GM18870 (cell line): ENCODE results near the gene GDAP1L1.

Experiments used
- ATAC-seq: cut with Tn5 transposase; IDR thresholded peaks from one replicate; pipeline ENCODE4 v1.9.1; 2021; ENCODE audit warnings: moderate library complexity; ENCODE audit not compliant: unreplicated experiment

The GDAP1L1 gene

DNA sequence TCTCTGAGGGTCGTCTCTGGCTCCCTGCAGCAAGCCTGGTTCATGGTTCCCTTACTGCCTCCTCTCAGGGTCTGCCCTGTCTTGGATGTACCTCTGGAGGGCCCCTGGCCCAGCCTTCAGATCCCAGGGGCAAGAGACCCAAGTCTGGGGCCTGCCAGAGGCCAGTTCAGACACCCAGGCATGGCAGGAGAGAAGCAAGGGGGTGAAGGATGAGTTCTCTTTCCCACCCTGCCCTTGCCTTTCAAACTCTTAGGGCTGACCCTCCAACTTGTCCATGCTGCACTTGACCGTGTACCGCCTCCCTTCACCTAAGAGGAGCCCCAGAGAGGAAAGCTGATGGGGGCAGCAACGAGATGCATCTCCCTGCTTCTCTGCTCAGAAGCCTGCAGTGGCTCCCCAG lies 4.2 kb downstream of the GDAP1L1 start:
- no peak for ATAC-seq

GRCh38 chr20:44253528-44253927 lies 6.4 kb downstream of the GDAP1L1 start:
- no peak for ATAC-seq

- no peak for ATAC-seq
These were observed 7.0 kb downstream of the GDAP1L1 start for GRCh38 chr20:44254073-44254472.

- ATAC-seq: no peak
These were observed 8.8 kb downstream of the GDAP1L1 start for GRCh38 chr20:44255942-44256341.

DNA sequence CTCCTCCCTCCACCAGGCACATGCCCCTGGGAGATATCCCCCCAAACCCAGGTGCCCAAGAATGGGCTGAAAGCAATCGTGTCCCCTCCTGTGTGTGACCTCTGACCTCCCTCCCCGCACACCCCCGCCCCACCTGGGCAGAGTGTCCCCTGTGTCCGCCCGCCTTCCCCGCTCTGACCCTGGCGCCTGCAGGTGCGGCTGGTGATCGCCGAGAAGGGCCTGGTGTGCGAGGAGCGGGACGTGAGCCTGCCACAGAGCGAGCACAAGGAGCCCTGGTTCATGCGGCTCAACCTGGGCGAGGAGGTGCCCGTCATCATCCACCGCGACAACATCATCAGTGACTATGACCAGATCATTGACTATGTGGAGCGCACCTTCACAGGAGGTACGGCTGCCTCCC lies 9.9 kb downstream of the GDAP1L1 start:
- ATAC-seq: no peak

DNA sequence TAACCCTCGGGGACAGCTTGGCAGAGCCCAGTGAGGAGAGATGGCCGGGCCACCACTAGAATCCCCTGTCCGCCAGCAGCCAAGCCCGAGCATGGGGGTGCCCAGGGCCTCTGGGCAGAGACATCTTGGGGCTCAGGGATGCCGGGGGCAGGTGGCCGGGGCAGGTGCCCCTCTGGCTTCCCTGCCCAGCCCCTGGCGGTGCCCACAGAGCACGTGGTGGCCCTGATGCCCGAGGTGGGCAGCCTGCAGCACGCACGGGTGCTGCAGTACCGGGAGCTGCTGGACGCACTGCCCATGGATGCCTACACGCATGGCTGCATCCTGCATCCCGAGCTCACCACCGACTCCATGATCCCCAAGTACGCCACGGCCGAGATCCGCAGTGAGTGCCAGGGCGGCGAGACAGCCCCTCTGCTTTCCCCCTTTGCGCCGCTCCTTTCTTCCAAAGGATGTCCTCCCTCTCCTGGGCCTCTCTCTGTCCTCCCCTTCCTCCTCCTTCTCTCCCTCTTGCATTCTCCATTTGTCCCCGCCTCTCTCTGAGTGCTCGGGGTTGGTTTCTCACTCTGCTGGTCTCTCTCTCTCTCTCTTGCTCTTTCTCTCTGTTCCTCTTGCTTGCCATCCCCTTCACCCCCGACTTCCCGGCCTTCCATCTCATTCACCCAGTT lies 11.2 kb downstream of the GDAP1L1 start:
- ATAC-seq: no peak

DNA sequence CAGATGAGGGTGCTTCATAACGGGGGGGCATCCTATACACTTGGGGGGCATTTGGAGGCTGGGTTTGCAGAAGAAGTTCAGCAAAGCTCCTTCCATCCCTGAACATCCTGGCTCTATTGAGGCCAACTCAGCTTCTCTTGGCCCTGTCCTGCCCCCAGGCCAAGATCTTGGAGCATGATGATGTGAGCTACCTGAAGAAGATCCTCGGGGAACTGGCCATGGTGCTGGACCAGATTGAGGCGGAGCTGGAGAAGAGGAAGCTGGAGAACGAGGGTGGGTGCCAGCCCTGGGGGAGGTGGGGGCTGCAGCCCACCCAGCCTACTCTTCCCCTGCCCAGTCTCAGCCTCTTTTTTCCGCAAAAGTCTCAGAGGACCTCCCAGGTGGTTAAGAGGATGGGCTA lies 17.2 kb downstream of the GDAP1L1 start:
- ATAC-seq: no peak

DNA sequence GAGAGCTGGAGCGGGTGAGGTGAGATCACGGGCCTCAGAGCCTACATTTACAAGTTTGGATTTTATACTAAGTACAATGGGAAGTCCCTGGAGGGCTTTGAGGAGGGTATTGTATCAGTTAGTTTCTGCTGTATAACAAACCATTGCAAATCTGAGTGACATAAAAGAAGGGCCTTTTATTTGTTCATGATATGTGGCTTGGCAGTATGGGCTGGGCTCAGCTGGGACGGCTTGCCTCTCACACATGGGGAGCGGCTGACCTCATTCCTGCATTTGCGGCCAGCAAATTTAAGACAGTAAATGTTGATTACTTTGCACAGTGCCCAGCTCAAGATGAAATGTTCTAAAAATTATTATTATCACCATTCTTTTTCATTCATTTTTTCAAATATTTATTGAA lies 21.7 kb downstream of the GDAP1L1 start:
- ATAC-seq: no peak

GRCh38 chr20:44271915-44272663 lies 25.0 kb downstream of the GDAP1L1 start:
- no peak for ATAC-seq

- no peak for ATAC-seq
These were observed 26.4 kb downstream of the GDAP1L1 start for GRCh38 chr20:44273231-44274215.

DNA sequence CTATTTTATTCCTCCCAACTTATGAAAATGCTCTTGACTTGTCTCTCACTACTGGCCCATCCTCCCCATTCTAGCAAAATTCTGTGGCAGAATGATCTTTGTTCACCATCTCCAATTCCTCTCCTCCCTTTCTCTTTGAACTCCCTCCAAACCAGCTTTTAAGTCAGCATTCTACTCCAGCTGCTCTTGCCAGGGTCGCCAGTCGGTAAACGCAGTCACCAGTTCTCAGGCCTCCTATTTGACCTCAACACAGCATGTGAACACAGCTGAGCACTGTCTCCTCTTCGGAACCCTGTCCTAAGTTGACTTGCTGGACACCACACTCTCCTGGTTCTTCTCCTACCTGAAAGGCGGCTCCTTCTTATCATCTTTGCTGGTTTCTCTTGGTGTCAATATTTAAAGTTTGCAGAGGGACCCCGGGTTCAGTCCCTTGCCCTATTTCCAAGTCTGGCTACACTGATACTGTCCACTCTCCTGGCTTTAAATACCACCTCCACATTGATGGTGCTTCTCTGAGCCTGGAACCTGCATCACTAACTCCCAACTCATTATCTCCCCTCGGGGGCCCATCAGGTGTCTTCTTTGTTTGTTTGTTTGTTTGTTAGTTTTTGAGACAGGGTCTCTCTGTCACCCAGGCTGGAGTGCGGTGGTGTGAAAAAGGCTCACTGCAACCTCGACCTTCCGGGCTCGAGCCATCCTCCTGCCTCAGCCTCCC lies 27.4 kb downstream of the GDAP1L1 start:
- ATAC-seq: no peak

GRCh38 chr20:44279228-44279627 lies 32.1 kb downstream of the GDAP1L1 start:
- no peak for ATAC-seq

- no peak for ATAC-seq
These were observed 33.3 kb downstream of the GDAP1L1 start for GRCh38 chr20:44280387-44280786.

DNA sequence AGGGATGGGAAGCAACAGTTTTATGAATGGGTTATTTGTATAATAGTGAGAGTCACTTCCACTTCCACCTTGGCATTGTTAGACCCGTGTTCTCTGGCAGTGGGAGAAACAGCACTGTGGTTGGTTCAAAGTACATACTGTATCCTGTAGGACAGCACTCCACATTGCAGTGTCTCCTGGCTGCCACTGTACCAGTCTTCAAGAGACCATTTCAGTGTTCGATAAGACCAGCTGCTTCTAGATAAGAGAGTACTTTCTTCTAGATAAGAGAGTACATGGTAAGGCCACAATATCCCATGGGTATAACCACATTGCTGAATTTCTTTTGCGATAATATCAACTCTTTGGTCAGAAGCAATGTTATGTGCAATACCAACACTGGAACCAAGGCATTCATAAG lies 35.1 kb downstream of the GDAP1L1 start:
- no peak for ATAC-seq

DNA sequence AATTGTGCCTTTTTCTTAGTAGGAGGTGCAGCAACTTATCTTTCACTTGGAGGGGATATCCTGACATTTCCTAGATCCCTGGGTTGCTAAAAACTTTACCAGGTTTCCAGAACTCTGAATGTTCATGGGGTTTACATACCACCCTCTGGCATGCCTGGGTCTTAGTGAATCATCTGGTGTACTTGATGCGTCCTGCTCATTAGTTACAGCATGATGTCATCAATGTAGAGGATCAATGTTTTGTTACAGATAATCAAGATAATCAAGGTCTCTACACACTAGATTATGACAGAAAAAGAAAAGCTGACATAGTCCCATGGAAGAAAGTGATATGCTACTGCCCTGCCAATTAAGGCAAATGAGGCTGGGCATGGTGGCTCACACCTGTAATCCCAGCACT lies 36.9 kb downstream of the GDAP1L1 start:
- ATAC-seq: no peak

DNA sequence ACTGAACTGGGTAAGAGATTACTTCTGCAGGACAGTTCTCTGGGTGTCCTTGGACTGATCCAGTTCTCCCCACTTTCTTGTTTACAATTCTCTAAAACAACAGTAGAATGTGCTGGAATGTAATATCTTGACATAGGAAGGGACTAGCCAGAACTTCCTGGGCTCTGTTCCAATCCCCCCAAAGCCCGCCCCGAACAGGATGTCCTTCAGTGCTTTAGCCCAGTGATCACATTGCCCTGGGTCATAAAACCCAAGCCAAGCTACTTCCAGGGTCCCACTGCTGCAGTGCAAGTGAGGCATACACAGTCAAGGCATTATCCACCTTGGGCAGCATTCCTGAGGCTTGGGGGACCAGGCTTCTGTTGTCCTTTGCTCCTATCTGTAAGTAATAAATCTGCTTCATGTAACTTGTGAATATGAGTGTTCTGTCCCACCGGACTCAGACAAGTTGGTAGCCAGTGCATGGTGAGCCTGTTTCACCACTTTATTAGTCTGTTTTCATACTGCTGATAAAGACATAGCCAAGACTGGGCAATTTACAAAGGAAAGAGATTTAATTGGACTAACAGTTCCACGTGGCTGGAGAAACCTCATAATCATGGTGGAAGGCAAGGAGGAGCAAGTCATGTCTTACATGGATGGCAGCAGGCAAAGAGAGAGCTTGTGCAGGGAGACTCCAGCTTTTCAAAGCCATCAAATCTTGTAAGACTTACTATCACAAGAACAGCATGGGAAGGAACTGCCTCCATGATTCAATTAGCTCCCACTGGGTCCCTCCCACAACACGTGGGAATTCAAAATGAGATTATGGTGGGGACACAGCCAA lies 40.4 kb downstream of the GDAP1L1 start:
- no peak for ATAC-seq

DNA sequence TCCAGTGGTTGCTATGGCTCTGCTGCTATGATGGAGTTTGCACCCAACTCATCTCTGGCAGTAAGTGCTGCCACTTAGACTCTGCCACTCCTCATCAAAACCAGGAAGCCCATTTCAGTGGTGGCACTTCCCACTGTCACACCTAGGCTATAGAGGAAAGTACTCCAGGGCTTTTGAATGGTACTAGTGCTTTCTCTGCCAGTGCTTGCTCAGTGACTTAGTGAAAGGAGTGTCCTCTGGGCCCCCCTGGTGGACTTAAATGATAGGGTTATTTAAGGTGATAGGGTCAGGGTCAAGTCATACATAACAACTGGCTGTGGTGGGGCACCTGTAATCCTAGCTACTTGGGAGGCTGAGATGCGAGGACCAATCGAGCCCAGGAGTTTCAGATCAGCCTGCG lies 41.1 kb downstream of the GDAP1L1 start:
- no peak for ATAC-seq

GRCh38 chr20:44291754-44292153 lies 44.6 kb downstream of the GDAP1L1 start:
- no peak for ATAC-seq

GRCh38 chr20:44296011-44296410 lies 48.9 kb downstream of the GDAP1L1 start:
- no peak for ATAC-seq

GRCh38 chr20:44297721-44298120 lies 50.6 kb downstream of the GDAP1L1 start:
- ATAC-seq: no peak
